ENCODE results near the gene ZNF385A.

The ZNF385A gene, protein sequence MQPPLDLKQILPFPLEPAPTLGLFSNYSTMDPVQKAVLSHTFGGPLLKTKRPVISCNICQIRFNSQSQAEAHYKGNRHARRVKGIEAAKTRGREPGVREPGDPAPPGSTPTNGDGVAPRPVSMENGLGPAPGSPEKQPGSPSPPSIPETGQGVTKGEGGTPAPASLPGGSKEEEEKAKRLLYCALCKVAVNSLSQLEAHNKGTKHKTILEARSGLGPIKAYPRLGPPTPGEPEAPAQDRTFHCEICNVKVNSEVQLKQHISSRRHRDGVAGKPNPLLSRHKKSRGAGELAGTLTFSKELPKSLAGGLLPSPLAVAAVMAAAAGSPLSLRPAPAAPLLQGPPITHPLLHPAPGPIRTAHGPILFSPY

GRCh38 chr12:54384591-54385041 is at the start of gene ZNF385A:
ZNF385A (minus strand) TSS chr12:54384733; CDS start chr12:54384514, 219 bp downstream.
- DNase-seq: peak; percentile 92

DNA sequence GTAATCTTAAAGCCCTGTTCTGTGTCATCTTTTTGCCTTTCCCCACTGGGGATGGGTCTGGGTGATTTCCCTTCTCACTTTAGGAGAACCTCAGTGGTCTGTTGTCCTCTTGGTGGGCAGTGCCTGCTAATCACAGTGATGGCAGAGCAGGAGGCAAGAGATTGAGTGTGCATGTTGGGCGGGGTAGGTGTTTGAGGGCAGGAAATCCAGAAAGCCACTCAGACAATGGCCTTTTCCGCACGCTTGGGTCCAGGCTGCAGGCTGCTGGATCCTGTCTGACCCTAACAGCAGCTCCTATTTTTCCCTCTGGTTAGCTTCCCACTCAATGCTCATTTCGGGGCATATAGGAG is 48.3 kb upstream of the ZNF385A start:
- no peak for DNase-seq

- DNase-seq: no peak
These were observed 47.6 kb upstream of the ZNF385A start for GRCh38 chr12:54431911-54432814.

DNA sequence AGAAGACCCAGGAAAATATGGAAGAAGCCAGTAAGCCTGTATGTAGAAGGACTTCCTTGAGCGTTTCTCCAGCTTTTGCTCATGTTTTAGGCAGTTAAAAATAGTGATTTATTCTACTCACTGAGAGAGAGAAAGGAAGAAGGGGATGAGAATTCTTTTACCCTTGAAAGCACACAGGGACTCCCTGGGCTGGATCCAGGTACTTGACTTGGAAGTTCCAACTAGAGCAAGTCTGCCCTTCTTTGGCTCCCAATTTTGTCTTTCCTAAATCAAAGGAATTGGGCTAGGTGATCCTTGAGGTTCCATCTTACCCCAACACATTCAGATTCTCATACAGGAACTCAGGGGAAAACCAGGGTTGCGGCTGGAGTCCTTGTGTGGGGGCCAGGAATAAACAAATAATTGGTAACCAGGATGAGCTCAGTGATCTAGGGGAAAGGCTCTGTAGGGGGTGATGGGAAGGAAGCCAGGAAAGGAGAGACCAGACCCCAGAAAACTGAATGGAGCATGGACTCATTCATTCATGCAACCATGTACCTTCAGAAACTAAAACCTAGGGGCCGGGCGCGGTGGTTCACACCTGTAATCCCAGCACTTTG is 46.0 kb upstream of the ZNF385A start:
- DNase-seq: no peak

- no peak for DNase-seq
These were observed 44.5 kb upstream of the ZNF385A start for GRCh38 chr12:54429014-54429471.

GRCh38 chr12:54428050-54429013 is 43.8 kb upstream of the ZNF385A start:
- peak; percentile 72 for DNase-seq

DNA sequence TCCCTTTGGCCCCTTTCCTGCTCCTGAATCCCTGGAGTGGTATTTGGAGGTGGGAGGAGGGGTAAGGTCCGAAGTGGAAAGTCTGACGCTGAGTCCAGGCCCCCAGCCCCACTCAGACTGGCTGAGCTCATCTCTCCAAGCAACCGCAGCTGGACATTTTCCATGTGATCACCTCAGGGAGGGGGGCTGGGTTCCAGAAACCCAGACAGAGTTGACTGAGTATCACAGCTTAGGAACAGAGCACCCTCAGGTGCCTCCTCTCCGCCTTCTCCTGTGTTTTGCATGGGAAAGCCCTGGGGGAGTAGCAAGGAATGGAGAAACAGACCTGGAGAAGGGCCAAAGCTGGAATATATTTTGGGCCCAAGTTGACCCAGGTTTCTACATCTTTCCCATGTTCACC is 42.6 kb upstream of the ZNF385A start:
- no peak for DNase-seq

- no peak for DNase-seq
These were observed 42.2 kb upstream of the ZNF385A start for GRCh38 chr12:54426690-54427089.

- no peak for DNase-seq
These were observed 41.2 kb upstream of the ZNF385A start for GRCh38 chr12:54425702-54426101.

- DNase-seq: no peak
These were observed 39.7 kb upstream of the ZNF385A start for GRCh38 chr12:54424224-54424623.

- no peak for DNase-seq
These were observed 39.2 kb upstream of the ZNF385A start for GRCh38 chr12:54423816-54424150.

DNA sequence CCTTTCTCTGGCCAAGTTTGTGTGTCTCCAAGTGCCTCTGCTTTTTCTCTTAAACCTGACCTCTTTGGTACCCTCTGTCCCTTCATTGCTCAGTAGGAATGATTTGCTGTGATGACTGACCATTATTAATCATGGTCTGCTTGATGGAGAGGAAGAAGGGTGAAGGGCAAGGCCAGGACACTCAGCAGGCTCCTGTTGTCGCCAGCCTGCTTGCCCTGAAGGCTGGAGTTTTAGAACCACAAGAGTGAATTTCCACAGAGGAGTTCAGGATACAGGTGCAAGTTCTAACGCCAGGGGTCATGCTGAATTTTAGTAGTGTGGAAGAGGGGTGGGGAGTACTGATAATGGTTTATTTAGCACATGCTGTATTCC is 37.3 kb upstream of the ZNF385A start:
- DNase-seq: no peak

DNA sequence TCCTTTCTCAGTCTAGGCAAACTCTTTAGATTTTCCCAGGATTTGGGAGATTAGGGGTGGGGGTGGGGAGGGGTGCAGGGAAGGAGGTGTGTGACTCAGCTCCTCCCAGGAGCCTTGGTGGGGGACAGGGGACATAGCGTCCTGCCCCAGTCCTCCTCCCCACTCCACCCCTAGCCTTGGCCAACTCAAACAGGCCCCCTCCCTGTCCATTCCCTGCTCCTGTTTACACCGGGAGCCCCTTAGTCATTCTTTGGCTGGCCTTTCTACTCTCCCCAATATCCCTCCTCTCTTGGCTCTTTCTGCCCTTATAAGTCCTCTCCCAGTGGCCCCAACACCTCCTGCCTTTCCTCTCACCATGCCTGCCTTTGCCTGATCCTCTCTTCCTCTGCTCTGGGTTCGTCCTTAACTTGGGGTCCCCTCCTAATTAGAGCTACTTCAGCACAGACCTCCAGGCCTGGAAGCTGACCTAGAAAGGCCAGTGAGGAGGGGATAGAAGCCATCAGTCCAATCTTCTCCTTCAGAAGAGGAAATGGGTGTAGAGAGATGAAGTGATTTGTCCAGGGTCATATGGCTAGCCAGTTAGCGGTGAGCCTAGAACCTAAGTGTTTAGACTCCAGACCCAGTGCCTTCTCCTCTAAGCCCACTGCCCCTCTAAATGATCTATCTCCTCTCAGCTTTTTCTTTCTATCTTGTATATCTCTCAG is 36.8 kb upstream of the ZNF385A start:
- no peak for DNase-seq

DNA sequence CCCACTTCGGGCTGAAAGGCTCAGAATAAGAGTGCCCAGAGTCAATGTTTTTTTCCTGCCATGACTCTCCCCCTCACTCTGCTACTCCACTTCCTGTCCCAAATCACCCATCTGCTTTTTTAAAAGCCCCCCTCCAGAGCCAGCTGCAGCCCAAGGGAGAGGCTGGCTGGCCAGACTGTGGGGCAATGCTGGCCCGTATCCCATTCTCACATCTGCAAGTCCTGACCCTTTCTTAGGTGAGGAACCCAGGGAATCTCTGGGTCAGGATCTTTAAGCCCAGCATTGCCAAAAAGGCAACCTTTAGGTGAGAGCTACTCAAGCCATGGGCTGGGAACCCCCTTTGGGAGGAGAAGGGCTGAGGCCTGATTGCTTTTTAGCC is 36.2 kb upstream of the ZNF385A start:
- DNase-seq: no peak

DNA sequence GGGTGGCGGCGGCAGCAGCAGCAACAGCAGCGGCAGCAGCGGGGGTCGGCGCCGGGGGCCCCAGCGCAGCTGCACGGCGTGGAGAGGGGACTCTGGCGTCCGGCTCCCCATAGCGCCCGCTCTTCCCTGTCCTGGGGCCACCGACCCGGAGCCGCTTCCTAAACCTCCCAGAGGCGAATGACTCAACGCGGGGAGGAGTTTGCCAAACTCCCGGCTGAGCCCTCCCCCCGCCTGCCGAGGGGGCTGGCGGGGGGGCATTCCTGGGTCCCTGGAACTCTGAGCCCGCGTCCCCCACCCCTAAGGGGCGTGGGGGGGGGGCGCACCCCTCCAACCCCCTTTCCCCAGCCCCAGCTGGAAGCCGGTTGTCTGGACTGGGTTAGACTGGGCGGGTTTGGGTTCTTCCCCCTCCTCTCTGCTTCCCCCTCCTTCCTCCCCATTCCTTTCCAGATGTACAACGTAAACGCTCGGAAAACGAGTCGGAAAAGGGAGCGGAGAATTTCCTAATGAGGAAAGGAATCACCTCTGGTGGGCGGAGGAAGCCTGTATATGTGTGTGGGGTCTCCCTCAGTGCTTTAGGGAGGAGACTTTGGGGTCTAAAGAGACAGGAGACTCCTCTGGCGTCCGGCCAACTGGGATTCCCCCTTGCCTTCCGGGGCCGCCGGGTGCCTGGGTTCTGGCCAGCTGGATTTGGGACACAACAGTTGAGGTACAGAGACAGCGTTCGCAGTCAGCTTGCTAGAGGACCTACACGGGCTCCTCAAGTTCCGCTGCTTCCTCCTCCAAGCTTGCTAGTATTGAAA is 34.8 kb upstream of the ZNF385A start, which contains the start of gene ITGA5:
Gene ITGA5, minus strand, starts transcription at position 179 of the 800 bp plus-strand sequence. Its CDS starts 68 bp downstream, at position 111.
- peak; percentile 72 for DNase-seq

DNA sequence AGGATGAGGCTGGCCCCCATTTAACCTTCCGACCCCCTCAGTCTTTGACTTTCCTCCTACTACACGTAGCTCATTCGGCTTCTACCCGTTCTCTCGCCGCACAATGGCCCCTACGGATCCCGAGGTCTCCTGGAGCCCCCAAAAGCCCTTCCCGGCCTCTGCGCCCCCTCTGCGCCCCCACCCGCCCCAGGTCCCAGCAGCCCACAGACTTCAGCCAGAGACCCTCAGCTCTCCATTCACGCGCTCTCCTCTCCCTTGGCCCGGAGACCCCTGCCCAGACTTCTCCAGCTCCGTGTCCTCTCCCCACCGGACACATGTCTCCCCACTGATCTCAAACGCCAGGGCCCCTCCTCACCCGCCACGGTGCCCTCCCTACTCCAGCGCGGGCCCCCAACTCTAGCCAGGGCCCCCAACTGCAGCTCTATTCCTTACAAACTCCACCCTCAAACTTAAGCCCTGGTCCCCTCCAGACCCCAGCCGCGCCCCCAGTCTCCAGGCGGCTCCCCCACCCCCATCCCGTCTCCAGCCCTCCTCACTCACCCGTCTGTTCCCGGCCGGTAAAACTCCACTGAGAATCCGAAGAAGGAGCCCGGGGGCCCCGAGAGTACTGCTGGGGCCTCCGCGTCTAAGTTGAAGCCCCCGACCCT is 34.0 kb upstream of the ZNF385A start:
- DNase-seq: no peak

- DNase-seq: peak; percentile 46
These were observed 33.3 kb upstream of the ZNF385A start for GRCh38 chr12:54417712-54418440.

- DNase-seq: no peak
These were observed 32.4 kb upstream of the ZNF385A start for GRCh38 chr12:54416687-54417603.
